ENCODE results near the gene RCHY1. TPM values are rescaled to one million over a fixed set of nuclear protein-coding genes. Genes with fewer than 3 reads are reported as not detected.
"Not testable (repeated sequence)": the region's sequence is repeated elsewhere in the genome, so short reads cannot be mapped to it uniquely, and the experiment has no call there.

RCHY1 gene
- total RNA-seq (2014; rRNA removed; shearing (Covaris generic)) = 8.3 and 9.3 TPM in 2 replicates

DNA sequence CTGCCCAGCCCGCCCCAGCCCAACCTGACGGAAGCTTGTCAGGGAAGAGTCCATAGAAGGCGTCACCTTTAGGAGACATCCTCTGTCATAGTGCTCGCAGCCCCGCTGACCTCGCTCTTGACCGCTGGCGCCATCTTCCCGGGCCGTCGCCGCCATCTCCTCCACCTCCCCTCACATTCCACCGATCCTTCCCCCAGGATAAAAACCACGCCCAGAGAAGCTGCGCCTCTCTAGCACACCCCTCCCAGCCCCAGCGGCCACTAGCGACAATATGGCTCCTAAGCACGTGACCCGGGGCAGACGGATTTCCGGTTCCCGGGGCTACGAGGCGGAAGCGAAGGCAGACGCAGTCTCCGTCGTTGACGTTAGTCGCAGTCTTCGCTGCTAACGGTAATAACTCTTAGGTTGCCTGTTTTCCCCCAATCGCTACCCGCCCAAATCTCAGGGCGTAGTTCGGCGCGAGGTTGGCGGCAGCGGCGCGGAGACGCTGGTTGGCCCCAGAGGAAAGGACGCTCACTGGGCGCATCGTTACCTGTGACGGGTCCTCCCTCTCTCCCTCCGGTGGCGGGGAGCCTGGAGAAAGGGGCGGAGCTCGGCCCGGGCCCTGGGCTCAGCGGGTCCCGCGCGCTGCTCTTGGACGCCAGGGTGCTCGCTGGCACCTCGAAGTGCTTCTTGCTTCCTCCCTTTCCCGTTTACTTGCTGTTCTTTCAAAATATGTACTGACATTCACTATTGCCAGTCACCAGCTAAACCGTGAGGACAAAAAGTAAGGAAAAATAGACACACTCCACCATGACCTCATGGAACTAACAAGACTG lies at the start of gene RCHY1, which contains the start of gene THAP6:
Gene RCHY1 (minus strand): TSS at position 273 of the 818 bp plus-strand sequence. CDS start 117 bp downstream, at position 156.
Gene THAP6 (plus strand): TSS at position 343 of the 818 bp plus-strand sequence. CDS start 980 bp downstream, outside the sequence.
- DNase-seq (ENCODE audit: low spot score) = peak; percentile 87

DNA sequence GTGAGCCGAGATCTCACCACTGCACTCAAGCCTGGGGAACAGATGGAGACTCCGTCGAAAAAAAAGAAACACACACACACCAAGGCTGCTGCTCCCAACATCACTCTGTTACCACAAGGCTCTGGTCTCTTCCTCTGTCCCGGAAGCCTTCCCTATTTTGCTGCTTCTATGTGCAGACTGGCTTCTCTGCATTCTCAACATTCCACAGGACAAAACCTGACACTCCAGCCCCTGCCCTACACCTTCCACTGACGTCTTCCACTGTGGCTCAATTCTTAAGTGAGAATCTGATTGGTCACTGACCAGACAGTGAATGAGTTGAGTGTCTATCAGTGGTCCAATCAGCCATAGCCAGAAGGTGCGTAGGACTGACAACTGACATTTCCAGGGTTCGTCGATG lies 47.6 kb upstream of the RCHY1 start:
- no peak for DNase-seq (ENCODE audit: low spot score)

DNA sequence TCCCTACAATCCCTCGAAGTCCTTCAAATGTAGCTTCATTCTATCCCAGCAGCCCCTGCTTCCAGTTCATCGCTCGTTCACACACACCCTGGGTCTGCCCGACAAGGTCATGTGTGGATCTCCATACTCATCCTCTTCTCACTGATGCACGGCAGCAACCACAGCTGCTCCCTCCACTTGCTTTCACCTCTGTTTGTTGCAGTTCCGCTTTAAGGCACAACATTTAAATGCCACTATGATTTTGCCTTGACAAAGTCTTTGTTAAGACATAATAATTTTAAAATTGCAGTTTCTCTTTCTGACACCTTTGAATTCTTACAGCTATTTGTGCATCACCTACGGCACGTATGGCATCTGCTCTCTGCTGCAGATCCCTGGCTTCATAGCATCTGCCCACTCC lies 43.5 kb upstream of the RCHY1 start:
- no peak for DNase-seq (ENCODE audit: low spot score)

DNA sequence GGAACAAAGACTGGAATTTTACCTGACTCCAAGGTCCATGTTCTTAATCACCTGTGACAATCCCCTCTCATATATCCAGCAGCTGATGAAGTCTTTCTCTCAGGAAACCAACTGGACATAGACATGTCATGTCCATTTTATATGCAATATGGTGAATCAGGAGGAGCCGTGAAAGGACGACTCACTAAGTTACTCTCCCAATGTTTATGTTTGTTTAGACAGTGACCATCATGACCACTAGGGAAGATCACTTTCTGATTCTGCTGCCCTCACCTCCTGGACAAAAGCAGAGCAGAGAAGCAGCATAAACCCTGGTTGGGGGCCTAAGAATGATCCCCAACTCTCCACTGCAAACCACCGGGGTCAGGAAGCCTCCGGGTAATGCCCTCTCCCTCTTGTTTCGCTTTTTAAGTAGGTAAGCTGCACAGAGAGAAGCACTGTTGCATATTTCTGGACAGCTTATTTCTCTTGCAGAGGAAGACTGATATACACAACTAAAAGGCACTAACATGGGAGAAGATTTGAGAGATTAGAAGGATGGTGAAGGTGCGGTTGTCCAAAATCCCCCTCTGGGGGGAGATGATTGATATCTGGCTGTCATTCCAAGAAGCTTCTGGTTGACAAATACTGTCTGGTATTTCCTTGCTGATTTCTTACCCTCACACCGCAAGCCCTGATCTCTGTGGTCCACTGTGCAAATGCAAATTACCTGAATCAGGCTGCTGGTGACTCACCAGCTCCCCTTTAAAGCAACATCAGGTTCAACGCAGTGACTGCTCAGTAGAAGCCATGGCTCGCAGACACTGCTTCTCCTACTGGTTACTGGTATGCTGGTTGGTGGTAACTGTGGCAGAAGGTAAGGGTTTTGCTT lies 41.3 kb upstream of the RCHY1 start, which contains the start of gene ODAPH:
Gene ODAPH (plus strand): TSS at position 773 of the 871 bp plus-strand sequence. CDS start 17 bp downstream, at position 790.
- DNase-seq (ENCODE audit: low spot score) = peak; percentile 63

DNA sequence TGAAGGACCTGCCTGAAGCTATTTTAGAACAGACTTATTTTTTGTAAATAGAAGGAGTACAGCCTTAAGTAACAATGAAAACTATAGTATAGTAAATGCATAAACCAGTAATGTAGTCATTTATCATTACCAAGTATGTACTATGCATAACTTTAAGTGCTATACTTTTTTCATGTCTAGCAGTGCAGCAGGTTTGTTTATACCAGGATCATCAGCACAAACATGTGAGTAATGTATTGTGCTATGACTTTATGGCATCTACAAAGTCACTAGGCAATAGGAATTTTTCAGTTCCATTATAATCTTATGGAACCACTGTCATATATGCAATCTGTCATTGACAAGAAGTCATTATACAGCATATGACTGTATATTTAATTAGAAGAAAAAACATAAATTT lies 38.2 kb upstream of the RCHY1 start:
- no peak for DNase-seq (ENCODE audit: low spot score)

DNA sequence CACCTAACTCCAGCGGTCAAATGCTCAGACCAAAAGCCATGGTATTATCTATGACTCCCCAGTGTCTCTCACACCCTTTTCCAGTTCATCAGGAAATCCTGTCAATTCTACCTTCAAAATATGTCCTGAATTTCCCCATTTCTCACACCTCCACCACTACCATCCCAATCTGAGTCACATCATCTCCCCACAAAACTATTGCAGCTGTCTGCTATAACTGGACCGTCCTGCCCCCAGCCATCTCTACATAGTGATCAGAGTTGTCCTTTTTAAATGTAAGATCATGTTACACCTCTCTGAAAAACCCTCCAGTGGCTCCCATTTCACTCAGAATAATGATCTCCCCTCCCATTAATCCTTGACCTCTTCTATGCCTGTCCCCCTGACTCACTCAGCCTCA lies 34.8 kb upstream of the RCHY1 start:
- DNase-seq (ENCODE audit: low spot score) = no peak

DNA sequence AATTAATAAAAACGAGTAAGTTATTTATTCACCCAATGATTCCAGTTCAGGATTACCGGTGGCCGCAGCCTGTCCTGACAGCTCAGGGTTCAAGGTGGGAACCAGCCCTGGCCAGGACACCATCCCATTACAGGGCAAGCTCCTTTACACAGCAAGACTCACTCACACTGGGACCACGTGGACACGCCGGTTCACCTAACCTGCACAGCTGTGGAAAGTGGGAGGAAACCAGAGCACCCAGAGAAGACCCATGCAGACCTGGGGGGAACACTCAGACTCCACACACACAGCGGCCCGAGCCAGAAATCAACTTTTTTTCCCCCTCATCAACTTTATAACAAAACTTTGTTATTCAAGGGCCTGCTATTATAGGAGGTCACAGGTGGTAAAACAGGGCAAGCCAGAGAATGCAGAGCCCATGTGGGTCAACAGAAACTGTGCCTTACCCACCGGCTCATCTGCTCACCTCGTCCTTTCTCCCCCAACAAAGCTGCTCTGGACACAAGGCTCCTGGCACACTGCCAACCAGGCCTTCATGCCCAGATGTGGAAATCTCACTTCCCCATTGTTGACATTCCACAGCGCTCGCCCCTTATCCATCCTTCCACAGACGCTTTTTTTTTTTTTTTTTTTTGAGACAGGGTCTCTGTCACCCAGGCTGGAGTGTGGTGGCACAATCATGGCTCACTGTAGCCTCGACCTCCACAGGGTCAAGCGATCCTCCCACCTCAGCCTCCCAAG lies 33.6 kb upstream of the RCHY1 start:
- no peak for DNase-seq (ENCODE audit: low spot score)

DNA sequence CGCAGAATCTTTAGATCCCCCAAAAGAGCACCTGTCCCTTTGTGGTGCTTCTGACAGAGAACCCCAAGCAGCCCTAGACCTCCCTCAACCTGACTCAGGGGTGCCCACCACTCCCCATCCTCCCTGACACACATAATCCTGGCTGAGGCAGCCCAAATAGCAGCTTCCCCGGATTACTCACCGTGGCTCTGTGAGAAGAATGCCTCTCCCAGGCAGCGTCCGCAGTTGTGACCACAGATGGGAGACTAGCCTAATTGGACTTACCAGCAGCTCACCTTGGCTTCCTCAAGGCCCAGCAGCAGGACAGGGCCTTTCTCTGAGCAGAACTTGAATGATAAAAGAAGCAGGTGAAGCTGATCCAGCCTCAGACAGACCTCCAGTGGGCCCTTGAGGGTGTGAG lies 31.3 kb upstream of the RCHY1 start:
- DNase-seq (ENCODE audit: low spot score) = peak; percentile 23

DNA sequence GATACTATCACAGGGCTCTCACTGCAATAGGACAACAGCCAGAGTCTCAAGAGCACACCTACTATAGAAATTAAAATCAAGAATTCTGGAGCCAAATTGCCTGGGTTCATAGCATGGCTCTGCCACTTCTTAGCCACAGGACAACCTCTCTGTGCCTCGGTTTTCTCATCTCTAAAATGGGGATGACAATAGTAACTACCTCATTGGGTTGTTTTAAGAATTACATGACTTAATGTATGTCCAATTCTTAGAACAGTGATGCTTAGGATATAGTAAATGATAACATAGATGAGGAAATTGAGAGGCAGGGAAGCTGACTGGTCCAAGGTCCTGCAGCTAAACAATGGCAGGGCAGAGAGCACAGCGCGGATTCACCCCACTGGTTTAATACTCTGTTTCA lies 30.7 kb upstream of the RCHY1 start:
- no peak for DNase-seq (ENCODE audit: low spot score)

DNA sequence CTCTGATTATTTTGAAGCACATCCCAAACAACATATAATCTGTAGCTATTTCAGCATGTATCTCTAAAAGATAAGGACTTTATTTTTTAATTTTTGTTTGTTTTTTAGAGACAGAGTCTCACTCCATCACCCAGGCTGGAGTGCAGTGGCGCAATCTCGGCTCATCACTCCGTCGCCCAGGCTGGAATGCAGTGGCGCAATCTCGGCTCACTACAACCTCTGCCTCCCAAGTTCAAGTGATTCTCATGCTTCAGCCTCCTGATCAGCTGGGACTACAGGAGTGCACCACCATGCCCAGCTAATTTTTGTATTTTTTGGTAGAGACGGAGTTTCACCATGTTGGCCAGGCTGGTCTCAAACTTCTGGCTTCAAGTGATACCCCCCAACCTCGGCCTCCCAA lies 30.0 kb upstream of the RCHY1 start:
- not testable (repeated sequence) for DNase-seq (ENCODE audit: low spot score)

DNA sequence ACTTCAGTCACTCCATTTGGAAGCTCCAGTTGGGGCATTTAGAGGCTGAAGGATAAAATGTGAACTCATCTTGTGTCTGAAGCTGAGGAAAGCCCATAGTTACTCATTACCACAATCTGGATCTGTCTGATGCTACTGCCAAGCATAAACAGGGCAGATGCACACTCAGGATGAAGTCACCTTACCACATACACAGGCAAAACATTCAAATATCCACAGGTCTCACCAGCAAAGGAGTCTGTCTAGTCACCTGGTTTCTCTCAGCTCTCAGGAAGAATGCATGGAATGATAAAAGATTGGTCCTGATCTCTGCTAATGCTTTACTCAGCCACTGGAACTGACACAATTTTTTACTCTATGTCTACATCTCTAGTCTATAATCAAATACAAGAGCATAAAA lies 28.6 kb upstream of the RCHY1 start:
- DNase-seq (ENCODE audit: low spot score) = peak; percentile 57

DNA sequence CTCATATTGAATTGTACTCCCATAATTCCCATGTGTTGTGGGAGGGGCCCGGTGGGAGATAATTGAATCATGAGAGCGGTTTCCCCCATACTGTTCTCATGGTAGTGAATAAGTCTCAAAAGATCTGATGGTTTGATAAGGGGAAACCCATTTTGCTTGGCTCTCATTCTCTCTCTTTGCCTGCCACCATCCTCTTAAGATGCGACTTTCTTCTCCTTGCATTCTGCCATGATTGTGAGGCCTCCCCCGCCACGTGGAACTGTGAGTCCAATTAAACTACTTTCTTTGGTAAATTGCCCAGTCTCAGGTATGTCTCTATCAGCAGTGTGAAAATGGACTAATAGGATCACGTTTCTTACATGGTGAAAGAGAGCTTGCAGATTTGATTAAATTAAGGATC lies 23.1 kb upstream of the RCHY1 start:
- not testable (repeated sequence) for DNase-seq (ENCODE audit: low spot score)

DNA sequence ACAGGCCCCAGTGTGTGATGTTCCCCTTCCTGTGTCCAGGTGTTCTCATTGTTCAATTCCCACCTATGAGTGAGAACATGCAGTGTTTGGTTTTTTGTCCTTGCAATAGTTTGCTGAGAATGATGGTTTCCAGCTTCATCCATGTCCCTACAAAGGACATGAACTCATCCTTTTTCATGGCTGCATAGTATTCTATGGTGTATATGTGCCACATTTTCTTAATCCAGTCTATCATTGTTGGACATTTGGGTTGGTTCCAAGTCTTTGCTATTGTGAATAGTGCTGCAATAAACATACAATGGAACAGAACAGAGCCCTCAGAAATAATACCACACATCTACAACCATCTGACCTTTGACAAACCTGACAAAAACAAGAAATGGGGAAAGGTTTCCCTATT lies 19.7 kb upstream of the RCHY1 start:
- DNase-seq (ENCODE audit: low spot score) = not testable (repeated sequence)

DNA sequence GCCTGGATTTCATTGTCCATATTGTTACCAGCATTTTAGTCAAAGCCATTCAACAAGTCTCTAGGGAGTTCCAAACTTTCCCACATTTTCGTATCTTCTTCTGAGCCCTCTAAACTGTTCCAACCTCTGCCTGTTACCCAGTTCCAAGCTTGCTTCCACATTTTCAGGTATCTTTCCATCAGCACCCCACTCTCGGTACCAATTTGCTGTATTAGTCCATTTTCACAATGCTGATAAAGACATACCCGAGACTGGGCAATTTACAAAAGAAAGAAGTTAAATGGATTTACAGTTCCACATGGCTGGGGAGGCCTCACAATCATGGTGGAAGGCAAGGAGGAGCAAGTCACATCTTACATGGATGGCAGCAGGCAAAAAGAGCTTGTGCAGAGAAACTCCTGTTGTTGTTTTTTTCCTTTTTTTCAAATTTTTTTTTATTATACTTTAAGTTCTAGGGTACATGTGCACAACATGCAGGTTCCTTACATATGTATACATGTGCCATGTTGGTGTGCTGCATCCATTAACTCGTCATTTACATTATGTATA lies 19.2 kb upstream of the RCHY1 start:
- DNase-seq (ENCODE audit: low spot score) = not testable (repeated sequence)

DNA sequence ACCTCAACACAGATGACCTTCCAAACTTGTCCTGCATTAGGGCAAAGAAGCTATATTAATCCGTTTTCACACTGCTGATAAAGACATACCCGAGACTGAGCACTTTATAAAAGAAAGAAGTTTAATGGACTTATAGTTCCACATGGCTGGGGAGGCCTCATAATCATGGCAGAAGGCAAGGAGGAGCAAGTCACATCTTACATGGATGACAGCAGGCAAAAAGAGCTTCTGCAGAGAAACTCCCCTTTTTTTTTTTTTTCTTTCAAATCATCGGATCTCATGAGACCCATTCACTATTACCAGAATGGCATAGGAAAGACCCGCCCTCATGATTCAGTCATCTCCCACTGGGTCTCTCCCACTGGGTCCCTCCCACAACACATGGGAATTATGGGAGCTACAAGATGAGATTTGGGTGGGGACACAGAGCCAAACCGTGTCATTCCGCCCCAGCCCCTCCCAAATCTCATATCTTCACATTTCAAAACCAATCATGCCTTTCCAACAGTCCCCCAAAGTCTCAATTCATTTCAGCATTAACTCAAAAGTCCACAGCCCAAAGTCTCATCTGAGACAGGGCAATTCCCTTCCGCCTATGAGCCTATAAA lies 17.4 kb upstream of the RCHY1 start:
- DNase-seq (ENCODE audit: low spot score) = not testable (repeated sequence)

DNA sequence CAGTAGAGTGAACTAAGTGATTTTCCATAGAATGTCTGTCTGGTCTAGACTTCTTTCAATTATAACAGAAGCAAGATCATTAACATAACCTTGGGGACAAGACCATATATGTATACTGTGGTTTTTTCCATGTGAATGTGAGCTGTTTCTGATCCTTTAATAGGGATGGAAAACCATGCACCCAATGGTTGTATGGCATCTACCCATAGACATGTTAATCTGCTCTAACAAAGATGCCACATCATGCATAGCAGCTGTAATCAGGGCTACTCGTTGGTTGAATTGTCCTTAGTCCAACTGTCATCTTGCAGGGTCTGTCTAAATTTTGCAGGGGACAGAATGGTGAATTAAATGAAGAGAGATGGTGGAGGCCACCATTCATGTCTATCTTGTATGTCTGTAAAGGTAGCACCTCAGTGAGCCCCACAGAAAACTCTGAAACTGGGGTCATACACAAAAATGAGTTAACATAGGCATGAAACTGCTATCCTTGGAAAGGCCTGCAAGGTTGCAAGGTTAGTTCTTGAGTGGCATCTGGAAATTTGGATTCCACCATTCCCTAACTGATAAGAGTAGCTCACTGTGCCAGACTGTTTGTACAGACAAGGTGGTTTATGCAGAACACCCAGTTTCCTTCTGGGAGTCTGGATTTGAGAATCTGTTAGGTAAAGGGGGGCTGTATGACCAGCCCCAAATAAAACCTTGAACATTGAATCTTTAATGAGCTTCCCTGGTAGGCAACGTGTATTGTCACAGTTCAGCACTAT lies 16.5 kb upstream of the RCHY1 start:
- DNase-seq (ENCODE audit: low spot score) = no peak

DNA sequence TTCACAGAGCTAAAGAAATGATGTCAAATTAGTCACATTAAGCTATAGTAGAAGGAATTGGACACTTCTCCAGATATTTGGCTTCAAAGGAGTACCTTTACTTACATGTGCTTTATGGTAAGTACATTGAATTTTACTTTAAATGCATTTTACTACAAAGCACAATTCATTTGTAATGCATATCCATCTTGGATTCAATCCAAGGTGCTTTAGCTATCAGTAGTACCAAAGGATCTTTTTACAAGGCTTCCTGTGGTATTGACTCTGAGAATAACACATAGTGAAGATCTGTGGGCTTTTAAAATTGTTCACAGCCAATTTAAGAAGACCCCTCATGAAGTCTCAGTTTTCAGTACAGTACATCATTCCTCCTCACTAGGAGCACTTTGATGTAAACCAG lies 13.3 kb upstream of the RCHY1 start:
- no peak for DNase-seq (ENCODE audit: low spot score)

DNA sequence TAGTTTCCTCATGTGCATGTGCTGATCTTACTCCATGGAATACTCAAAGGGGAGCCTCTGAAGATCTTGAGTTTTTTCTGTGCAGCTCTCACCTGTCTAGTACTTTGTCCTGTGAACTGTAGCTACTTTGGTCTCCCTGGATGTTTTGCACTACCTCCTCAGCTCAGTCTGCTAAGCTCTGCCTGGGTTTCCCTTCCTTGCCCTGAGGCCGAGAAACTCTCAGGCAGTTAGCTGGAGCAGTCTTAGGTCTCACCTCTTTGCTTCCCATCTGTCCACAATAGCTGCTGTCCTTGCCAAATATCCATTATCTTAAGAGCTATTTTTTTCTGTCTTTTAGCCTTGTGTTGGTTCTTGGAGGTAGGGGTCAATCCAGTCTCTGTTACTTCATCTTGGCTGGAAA lies 11.7 kb upstream of the RCHY1 start:
- no peak for DNase-seq (ENCODE audit: low spot score)

DNA sequence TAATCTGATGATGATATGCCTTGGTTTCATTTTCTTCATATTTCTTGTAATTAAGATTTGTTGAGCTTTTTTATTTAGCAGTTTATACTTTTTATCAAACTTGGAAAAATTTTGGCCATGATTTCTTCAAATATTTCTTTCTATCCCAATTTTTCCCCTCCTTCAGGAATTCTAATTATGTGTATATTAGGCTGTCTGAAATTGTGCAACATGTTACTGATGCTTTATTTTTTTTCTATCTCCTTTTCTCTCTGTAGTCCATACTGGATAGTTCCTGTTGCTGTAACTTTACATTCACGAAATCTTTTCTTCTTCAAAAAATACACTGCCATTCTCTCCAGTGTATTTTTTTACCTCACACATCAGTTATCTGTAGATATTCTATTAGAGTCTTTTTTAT lies 10.9 kb upstream of the RCHY1 start:
- DNase-seq (ENCODE audit: low spot score) = no peak

DNA sequence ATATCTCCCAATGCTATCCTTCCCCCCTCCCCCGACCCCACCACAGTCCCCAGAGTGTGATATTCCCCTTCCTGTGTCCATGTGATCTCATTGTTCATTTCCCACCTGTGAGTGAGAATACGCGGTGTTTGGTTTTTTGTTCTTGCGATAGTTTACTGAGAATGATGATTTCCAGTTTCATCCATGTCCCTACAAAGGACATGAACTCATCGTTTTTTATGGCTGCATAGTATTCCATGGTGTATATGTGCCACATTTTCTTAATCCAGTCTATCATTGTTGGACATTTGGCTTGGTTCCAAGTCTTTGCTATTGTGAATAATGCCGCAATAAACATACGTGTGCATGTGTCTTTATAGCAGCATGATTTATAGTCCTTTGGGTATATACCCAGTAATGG lies 5.2 kb upstream of the RCHY1 start:
- DNase-seq (ENCODE audit: low spot score) = not testable (repeated sequence)

Measured in A172 (cell line).